MCF 10A (cell line): ENCODE measurements around the gene ADH1C. TPM values are rescaled to one million over a fixed set of nuclear protein-coding genes. Genes with fewer than 3 reads are reported as not detected.

Source experiments
- BruUV-seq: library from RNA; stranded (reverse); fragments of 400-500 nt; replicated peaks from 2 replicates; lab custom pipeline; 2021; lab: Mats Ljungman, UMichigan
- CTCF ChIA-PET: fragments of 300-600 bp; sonication (Branson Sonifier 250); formaldehyde crosslinking; extraction: SDS; loops from one replicate; lab custom pipeline; 2021; ENCODE audit warnings: antibody characterized with exemption, inconsistent platforms; lab: Yijun Ruan, JAX
- POLR2A ChIA-PET: fragments of 300-600, 350-650 bp; sonication (Branson Sonifier 250); formaldehyde crosslinking; extraction: SDS; loops from one replicate; lab custom pipeline; 2020; ENCODE audit warnings: antibody characterized with exemption, inconsistent platforms; lab: Yijun Ruan, JAX
- DNase-seq: peaks from one replicate; pipeline ENCODE4 v3.0.0-alpha.2; 2018; ENCODE audit not compliant: unreplicated experiment
- H3K27ac Mint-ChIP-seq: one replicate; pipeline ENCODE4 v1.8.0; 2022; ENCODE audit warnings: mild to moderate bottlenecking, low read depth, mixed read lengths; ENCODE audit not compliant: unreplicated experiment
- H3K27me3 Mint-ChIP-seq: one replicate; pipeline ENCODE4 v1.8.0; 2022; ENCODE audit warnings: mixed read lengths; ENCODE audit not compliant: insufficient read depth, unreplicated experiment
- H3K36me3 Mint-ChIP-seq: one replicate; pipeline ENCODE4 v1.8.0; 2022; ENCODE audit warnings: mild to moderate bottlenecking, moderate library complexity, mixed read lengths; ENCODE audit not compliant: insufficient read depth, unreplicated experiment
- H3K4me1 Mint-ChIP-seq: one replicate; pipeline ENCODE4 v1.8.0; 2022; ENCODE audit warnings: mixed read lengths; ENCODE audit not compliant: insufficient read depth, unreplicated experiment
- H3K4me3 Mint-ChIP-seq: one replicate; pipeline ENCODE4 v1.8.0; 2022; ENCODE audit warnings: mild to moderate bottlenecking, moderate library complexity, mixed read lengths; ENCODE audit not compliant: unreplicated experiment
- H3K9me3 Mint-ChIP-seq: one replicate; pipeline ENCODE4 v1.8.0; 2022; ENCODE audit warnings: mixed read lengths; ENCODE audit not compliant: unreplicated experiment
- intact Hi-C: fragments of 100-400 bp; cut with micrococcal nuclease; formaldehyde crosslinking; loops from 2 replicates; pipeline ENCODE4 v1.14.1; 2022
- total RNA-seq: library from RNA; stranded (reverse); gene quantifications from 2 replicates; pipeline ENCODE4 v1.2.3, GENCODE V29; 2022
- TF ChIP-seq, protein P1 (sequence below): fragments of 200-600 bp; IDR thresholded peaks from one replicate; pipeline ENCODE4 v1.8.0; 2022; ENCODE audit warnings: antibody characterized with exemption, mild to moderate bottlenecking; ENCODE audit not compliant: unreplicated experiment

Gene ADH1C
- total RNA-seq, 1 experiment from 2014 or later, result not detected

DNA sequence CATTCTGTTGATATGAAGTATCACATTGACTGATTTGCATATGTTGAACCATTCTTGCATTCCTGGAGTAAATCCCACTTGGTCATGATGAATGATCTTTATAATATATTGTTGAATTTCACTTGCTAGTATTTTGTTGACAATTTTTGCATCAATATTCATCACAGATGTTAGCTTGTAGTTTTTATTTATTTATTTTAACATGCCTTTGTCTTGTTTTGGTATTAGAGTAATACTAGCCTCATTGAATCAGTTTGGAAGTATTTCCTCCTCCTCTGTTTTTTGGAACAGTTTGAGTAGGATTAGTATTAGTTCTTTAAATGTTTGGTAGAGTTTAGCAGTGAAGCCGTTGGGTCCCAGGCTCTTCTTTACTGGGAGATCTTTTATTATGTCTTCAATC, 13.9 kb upstream of the ADH1C start:
- BruUV-seq, result no TSS peak
- ChIA-PET CTCF (no interaction called here), POLR2A (interaction anchor here (0.7 kb wide), 1 partner anchor 16 kb away, joined by 3 read pairs; no protein-coding TSS in a partner anchor)
- no peak overlapping the region for H3K4me3 Mint-ChIP-seq
- H3K9me3 Mint-ChIP-seq, result no peaks in the 10 kb centered on the region
- peaks cover 7% of the 10 kb centered on the region for H3K36me3 Mint-ChIP-seq
- H3K27ac Mint-ChIP-seq, result no peak overlapping the region
- H3K4me1 Mint-ChIP-seq, result peaks cover 5% of the 10 kb centered on the region
- intact Hi-C loops, result no loop called here
- TF ChIP-seq, protein P1, sequence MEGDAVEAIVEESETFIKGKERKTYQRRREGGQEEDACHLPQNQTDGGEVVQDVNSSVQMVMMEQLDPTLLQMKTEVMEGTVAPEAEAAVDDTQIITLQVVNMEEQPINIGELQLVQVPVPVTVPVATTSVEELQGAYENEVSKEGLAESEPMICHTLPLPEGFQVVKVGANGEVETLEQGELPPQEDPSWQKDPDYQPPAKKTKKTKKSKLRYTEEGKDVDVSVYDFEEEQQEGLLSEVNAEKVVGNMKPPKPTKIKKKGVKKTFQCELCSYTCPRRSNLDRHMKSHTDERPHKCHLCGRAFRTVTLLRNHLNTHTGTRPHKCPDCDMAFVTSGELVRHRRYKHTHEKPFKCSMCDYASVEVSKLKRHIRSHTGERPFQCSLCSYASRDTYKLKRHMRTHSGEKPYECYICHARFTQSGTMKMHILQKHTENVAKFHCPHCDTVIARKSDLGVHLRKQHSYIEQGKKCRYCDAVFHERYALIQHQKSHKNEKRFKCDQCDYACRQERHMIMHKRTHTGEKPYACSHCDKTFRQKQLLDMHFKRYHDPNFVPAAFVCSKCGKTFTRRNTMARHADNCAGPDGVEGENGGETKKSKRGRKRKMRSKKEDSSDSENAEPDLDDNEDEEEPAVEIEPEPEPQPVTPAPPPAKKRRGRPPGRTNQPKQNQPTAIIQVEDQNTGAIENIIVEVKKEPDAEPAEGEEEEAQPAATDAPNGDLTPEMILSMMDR, result no peak
- DNase-seq, result no peak
- no peaks in the 10 kb centered on the region for H3K27me3 Mint-ChIP-seq

- H3K27ac Mint-ChIP-seq, result peak overlapping the region; percentile 55
- TF ChIP-seq, protein P1, result no peak
- no peaks in the 10 kb centered on the region for H3K27me3 Mint-ChIP-seq
- POLR2A ChIA-PET, result no interaction called here
- peaks cover 6% of the 10 kb centered on the region for H3K4me1 Mint-ChIP-seq
- CTCF ChIA-PET, result interaction anchor here (0.6 kb wide), 1 partner anchor 244 kb away, joined by 4 read pairs; no protein-coding TSS in a partner anchor
- no peak overlapping the region for H3K4me3 Mint-ChIP-seq
- DNase-seq, result no peak
- BruUV-seq, result no TSS peak
- no peaks in the 10 kb centered on the region for H3K9me3 Mint-ChIP-seq
- peaks cover 7% of the 10 kb centered on the region for H3K36me3 Mint-ChIP-seq
- intact Hi-C loops, result no loop called here
Measured at GRCh38 chr4:99362768-99363167, 10.2 kb upstream of the ADH1C start.

GRCh38 chr4:99361899-99362275, 9.3 kb upstream of the ADH1C start:
- no TSS peak for BruUV-seq
- ChIA-PET POLR2A (no interaction called here), CTCF (interaction anchor here (0.7 kb wide), 1 partner anchor 23 kb away, joined by 3 read pairs; no protein-coding TSS in a partner anchor)
- H3K4me3 Mint-ChIP-seq, result no peak overlapping the region
- no peaks in the 10 kb centered on the region for H3K27me3 Mint-ChIP-seq
- TF ChIP-seq, protein P1, result no peak
- no peak for DNase-seq
- peaks cover 6% of the 10 kb centered on the region for H3K4me1 Mint-ChIP-seq
- H3K36me3 Mint-ChIP-seq, result peaks cover 7% of the 10 kb centered on the region
- no peak overlapping the region for H3K27ac Mint-ChIP-seq
- no peaks in the 10 kb centered on the region for H3K9me3 Mint-ChIP-seq
- intact Hi-C loops, result no loop called here

- no peak for DNase-seq
- TF ChIP-seq, protein P1, result no peak
- Mint-ChIP-seq H3K36me3 (peaks cover 7% of the 10 kb centered on the region), H3K4me3 (no peak overlapping the region), H3K27me3 (no peaks in the 10 kb centered on the region), H3K9me3 (no peaks in the 10 kb centered on the region), H3K27ac (peak overlapping the region; percentile 4), H3K4me1 (peaks cover 6% of the 10 kb centered on the region)
- BruUV-seq, result no TSS peak
- ChIA-PET POLR2A (interaction anchor here (1.4 kb wide), 1 partner anchor 18 kb away, joined by 4 read pairs; no protein-coding TSS in a partner anchor), CTCF (interaction anchor here (0.6 to 0.8 kb wide), 4 partner anchors 11 to 878 kb away, joined by 3 to 6 read pairs (median 3); no protein-coding TSS in a partner anchor)
- intact Hi-C loops, result no loop called here
Measured at GRCh38 chr4:99361268-99361898, 8.8 kb upstream of the ADH1C start.
